Panc1 (cell line): Measurements from ENCODE around the gene THBS4. TPM values are rescaled to one million over a fixed set of nuclear protein-coding genes. Genes with fewer than 3 reads are reported as not detected.
A peak's percentile ranks its signal among the peaks of the same experiment; 100 is the strongest.

Experiments used
- ATAC-seq: fragments of 200-7000 bp; cut with Tn5 transposase; 2 replicates; pipeline ENCODE4 v1.9.1; 2020; ENCODE audit warnings: mild to moderate bottlenecking, moderate library complexity
- Bru-seq: library from RNA; stranded (reverse); fragments of 400-500 nt; gene quantifications from one replicate; lab custom pipeline; 2021; lab: Mats Ljungman, UMichigan
- BruChase-seq, 2 experiments: library from RNA; stranded (reverse); fragments of 400-500 nt; gene quantifications; one replicate each; lab custom pipeline; 2021; lab: Mats Ljungman, UMichigan
- BruUV-seq: library from RNA; stranded (reverse); fragments of 400-500 nt; replicated peaks from 2 replicates; lab custom pipeline; 2021; lab: Mats Ljungman, UMichigan
- CTCF ChIA-PET: fragments of 300-600 bp; sonication (Branson Sonifier 250); formaldehyde crosslinking; loops from one replicate; lab custom pipeline; 2022; ENCODE audit warnings: antibody characterized with exemption; lab: Charles Lee
- POLR2A ChIA-PET: fragments of 300-600 bp; sonication (Branson Sonifier 250); formaldehyde crosslinking; loops from one replicate; lab custom pipeline; 2022; ENCODE audit warnings: antibody characterized with exemption; lab: Charles Lee
- DNase-seq: peaks from one replicate; pipeline ENCODE4 v3.0.0-alpha.2; 2010; ENCODE audit warnings: low read depth, low spot score
- H3K27ac ChIP-seq: 2 replicates; pipeline ENCODE4 v1.5.1; 2011; ENCODE audit warnings: mild to moderate bottlenecking, low read length, inconsistent platforms
- H3K27me3 ChIP-seq: fragments of 200-500 bp; sonication (Bioruptor generic); 2 replicates; pipeline ENCODE4 v1.6.0; 2014; ENCODE audit warnings: low read length, inconsistent platforms; ENCODE audit not compliant: control insufficient read depth, insufficient read depth
- H3K36me3 ChIP-seq: fragments of 200-500 bp; sonication (Bioruptor generic); 2 replicates; pipeline ENCODE4 v1.5.1; 2014; ENCODE audit warnings: inconsistent platforms, mild to moderate bottlenecking, low read length, moderate library complexity; ENCODE audit not compliant: control insufficient read depth, insufficient read depth
- H3K4me1 ChIP-seq: 2 replicates; pipeline ENCODE4 v1.5.1; 2011; ENCODE audit warnings: inconsistent platforms, mild to moderate bottlenecking, low read length, moderate library complexity; ENCODE audit not compliant: control insufficient read depth, insufficient read depth
- H3K4me3 ChIP-seq, 2 experiments: 2 replicates each; pipeline ENCODE4 v1.5.1; 2011 to 2012; ENCODE audit warnings: low read depth in 2 of 2, low read length in 2 of 2, mild to moderate bottlenecking in 2 of 2, inconsistent platforms in 1 of 2, moderate library complexity in 1 of 2
- H3K9me3 ChIP-seq: fragments of 200-500 bp; sonication (Bioruptor generic); 2 replicates; pipeline ENCODE4 v1.5.1; 2014; ENCODE audit warnings: low read depth, mild to moderate bottlenecking, inconsistent platforms, low read length, moderate library complexity; ENCODE audit not compliant: control insufficient read depth, insufficient read depth
- CTCF ChIP-seq: fragments of 450-650 bp; IDR thresholded peaks from 2 replicates; pipeline ENCODE4 v1.5.1; 2017; ENCODE audit warnings: mild to moderate bottlenecking
- POLR2AphosphoS5 ChIP-seq: IDR thresholded peaks from 2 replicates; pipeline ENCODE4 v1.6.1; 2012; ENCODE audit warnings: mild to moderate bottlenecking, low read depth, low read length, moderate library complexity
- REST ChIP-seq, 2 experiments: IDR thresholded peaks; 2 replicates each; pipeline ENCODE4 v1.6.1; 2011 to 2012; ENCODE audit warnings: low read depth in 2 of 2, control low read depth in 1 of 2, low read length in 1 of 2, mild to moderate bottlenecking in 1 of 2, moderate library complexity in 1 of 2; ENCODE audit not compliant: insufficient read depth in 1 of 2
- SIN3A ChIP-seq: IDR thresholded peaks from 2 replicates; pipeline ENCODE4 v1.6.1; 2012; ENCODE audit warnings: low read depth, mild to moderate bottlenecking, low read length, moderate library complexity, borderline replicate concordance; ENCODE audit not compliant: insufficient read depth
- TCF7L2 ChIP-seq: IDR thresholded peaks from 2 replicates; pipeline ENCODE4 v1.6.1; 2011; ENCODE audit warnings: mild to moderate bottlenecking, low read depth, low read length, inconsistent platforms
- in situ Hi-C: cut with HindIII; loops from 2 replicates; pipeline ENCODE4 v1.10.0; 2016; ENCODE audit warnings: low sequenced_read_pairs, low pct_unique_long_range_greater_than_20kb
- intact Hi-C: fragments of 100-400 bp; cut with micrococcal nuclease; formaldehyde crosslinking; loops from one replicate; pipeline ENCODE4 v1.10.0; 2022; ENCODE audit not compliant: unreplicated experiment
- long read RNA-seq: library from polyadenylated mRNA; unstranded; transcript quantifications from one replicate; pipeline ENCODE4 v2.0.0, GENCODE V29; 2021; ENCODE audit not compliant: unreplicated experiment
- polyA plus RNA-seq: library from polyadenylated mRNA; unstranded; fragments of >200 nt; gene quantifications from one replicate; pipeline ENCODE4 v1.2.1, GENCODE V29; 2012; ENCODE audit warnings: missing spikeins; ENCODE audit not compliant: insufficient read length
- total RNA-seq: library from RNA; stranded (reverse); gene quantifications from one replicate; pipeline ENCODE4 v1.2.1, GENCODE V29; 2021; ENCODE audit not compliant: unreplicated experiment

Gene THBS4
- total RNA-seq (0.31 TPM), Bru-seq, nascent RNA (percentile 6 among the genes with signal in this experiment), BruChase-seq, experiment 1, labeled RNA remaining after a 2-hour chase (not detected), BruChase-seq, experiment 2, labeled RNA remaining after a 6-hour chase (not detected)
- polyA plus RNA-seq = 0.19 TPM
- long read RNA-seq, partial matches to known transcripts = 0 of 2 reads
- long read RNA-seq, other reads (novel, unspliced or antisense) = 2 of 2 reads

DNA sequence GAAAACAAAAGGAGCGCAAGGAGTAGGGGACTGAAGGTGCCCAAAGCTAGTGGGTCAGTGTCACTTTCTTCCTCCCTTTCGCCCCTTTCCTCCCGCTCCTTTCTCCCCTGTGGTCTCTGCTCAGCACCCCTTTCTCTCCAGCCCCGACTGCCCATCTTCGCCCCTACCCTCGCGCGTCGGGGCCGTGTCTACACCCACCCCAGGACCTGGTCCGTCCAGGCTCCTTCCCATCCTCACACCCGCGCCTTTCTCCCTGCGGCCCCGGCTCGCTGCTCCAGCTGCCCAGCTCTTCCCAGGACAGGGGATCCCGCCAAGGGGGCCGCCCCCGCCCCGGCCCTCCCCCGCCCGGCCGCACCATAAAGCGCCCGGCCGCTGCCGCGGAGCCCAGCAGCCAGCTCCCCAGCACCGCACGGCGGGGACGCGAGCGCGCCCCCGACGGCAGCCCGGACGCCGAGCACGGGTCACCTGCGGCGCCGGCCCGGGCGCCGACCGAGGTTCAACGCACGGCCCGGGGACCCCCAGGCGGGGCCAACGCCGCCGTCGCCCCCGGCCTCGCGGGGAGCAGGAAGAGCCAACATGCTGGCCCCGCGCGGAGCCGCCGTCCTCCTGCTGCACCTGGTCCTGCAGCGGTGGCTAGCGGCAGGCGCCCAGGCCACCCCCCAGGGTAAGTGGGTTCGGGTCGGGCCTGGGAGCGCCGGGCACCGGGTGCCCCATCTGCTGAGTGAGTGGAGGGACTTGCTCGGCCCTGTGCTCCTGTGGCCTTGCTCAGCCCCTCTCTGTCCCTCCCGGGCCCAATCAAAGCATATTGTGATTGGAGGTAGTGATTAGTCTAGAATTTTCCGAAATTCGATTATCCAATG, at the start of gene THBS4:
THBS4 (plus strand) TSS at position 387 of the 860 bp plus-strand sequence; CDS start at position 577, 190 bp downstream.
- no peak within 1 kb of the TSS for H3K4me3 ChIP-seq
- ChIA-PET CTCF (no interaction called here), POLR2A (no interaction called here)
- no peaks in the 10 kb centered on the region; the same call in 1 of the 2 replicates for H3K4me1 ChIP-seq
- BruUV-seq = no TSS peak
- peaks cover 53% of the 10 kb centered on the region for H3K27me3 ChIP-seq
- no peak for ATAC-seq
- no peaks in the 10 kb centered on the region for H3K9me3 ChIP-seq
- TF ChIP-seq CTCF = no peak
- TF ChIP-seq REST (IDR thresholded peaks at IDR 0.05; ENCODE audit: insufficient read depth in 1 of 2, low read depth in 2 of 2, low read length in 1 of 2) = no peak
- no peak for TF ChIP-seq TCF7L2
- TF ChIP-seq POLR2AphosphoS5 = no peak
- no peak for TF ChIP-seq SIN3A
- no peak within 1 kb of the TSS for H3K27ac ChIP-seq
- in situ Hi-C loops (no loop called here), intact Hi-C loops (no loop called here)
- DNase-seq = no peak
- no peaks in the 10 kb centered on the region for H3K36me3 ChIP-seq

DNA sequence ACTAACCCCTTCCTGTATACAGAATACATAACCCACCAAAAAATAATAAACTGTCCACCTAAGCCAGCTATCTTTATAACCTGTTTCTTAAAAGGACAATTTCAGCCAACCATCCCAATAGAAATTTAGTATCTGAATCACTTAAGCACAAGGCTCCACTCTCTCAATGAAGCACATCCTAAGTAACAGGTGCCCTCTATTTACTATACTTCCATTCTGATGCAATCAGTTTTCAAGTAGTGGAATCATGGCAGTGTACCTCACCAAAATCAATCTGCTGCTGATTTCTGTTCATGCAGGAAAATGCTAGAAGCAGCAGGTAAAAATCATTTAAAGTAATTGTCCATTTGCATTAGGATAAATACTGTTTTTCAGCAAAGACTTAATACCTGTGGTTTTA, 48.9 kb upstream of the THBS4 start:
- peaks cover 26% of the 10 kb centered on the region for H3K36me3 ChIP-seq
- TF ChIP-seq SIN3A = no peak
- no peak for TF ChIP-seq TCF7L2
- TF ChIP-seq CTCF = no peak
- TF ChIP-seq REST (IDR thresholded peaks at IDR 0.05; ENCODE audit: insufficient read depth in 1 of 2, low read depth in 2 of 2, low read length in 1 of 2) = no peak
- no peak for TF ChIP-seq POLR2AphosphoS5
- H3K27me3 ChIP-seq = no peaks in the 10 kb centered on the region
- DNase-seq (no peak), ATAC-seq (no peak)
- H3K27ac ChIP-seq = no peak overlapping the region
- no peaks in the 10 kb centered on the region; the same call in 1 of the 2 replicates for H3K9me3 ChIP-seq
- in situ Hi-C loops (no loop called here), intact Hi-C loops (no loop called here)
- no TSS peak for BruUV-seq
- ChIA-PET POLR2A (no interaction called here), CTCF (no interaction called here)
- H3K4me3 ChIP-seq = no peak overlapping the region
- peaks cover 5% of the 10 kb centered on the region; the same call in 1 of the 2 replicates for H3K4me1 ChIP-seq
